H9 (cell line): ENCODE measurements around the gene MYRIP. TPM values are rescaled to one million over a fixed set of nuclear protein-coding genes. Genes with fewer than 3 reads are reported as not detected.

Experiments
- DNase-seq: peaks from one replicate; pipeline ENCODE4 v3.0.0-alpha.2; 2017
- H2AFZ ChIP-seq: one replicate; pipeline ENCODE4 v1.6.1; 2013; ENCODE audit warnings: mild to moderate bottlenecking, low read length, control low read depth, moderate library complexity
- H2AK5ac ChIP-seq: 2 replicates; pipeline ENCODE4 v1.6.1; 2013; ENCODE audit warnings: low read length, control low read depth, mixed read lengths; ENCODE audit not compliant: insufficient read length
- H2BK120ac ChIP-seq: one replicate; pipeline ENCODE4 v1.6.1; 2013; ENCODE audit warnings: low read depth, mild to moderate bottlenecking, low read length, control low read depth, inconsistent platforms; ENCODE audit not compliant: poor library complexity, severe bottlenecking
- H2BK12ac ChIP-seq: 2 replicates; pipeline ENCODE4 v1.6.1; 2013; ENCODE audit warnings: low read length, control low read depth, mixed read lengths, low read depth; ENCODE audit not compliant: insufficient read length
- H2BK15ac ChIP-seq: 2 replicates; pipeline ENCODE4 v1.6.1; 2013; ENCODE audit warnings: low read depth, low read length, control low read depth
- H2BK20ac ChIP-seq: one replicate; pipeline ENCODE4 v1.6.1; 2013; ENCODE audit warnings: low read depth, mild to moderate bottlenecking, low read length, control low read depth, inconsistent platforms; ENCODE audit not compliant: poor library complexity, severe bottlenecking
- H2BK5ac ChIP-seq: 2 replicates; pipeline ENCODE4 v1.6.1; 2013; ENCODE audit warnings: low read length, control low read depth, mixed read lengths; ENCODE audit not compliant: insufficient read length
- H3K14ac ChIP-seq: 2 replicates; pipeline ENCODE4 v1.6.1; 2013; ENCODE audit warnings: low read length, control low read depth; ENCODE audit not compliant: insufficient read depth
- H3K18ac ChIP-seq: 2 replicates; pipeline ENCODE4 v1.6.1; 2013; ENCODE audit warnings: low read depth, mild to moderate bottlenecking, mixed read lengths, low read length, control low read depth; ENCODE audit not compliant: insufficient read length
- H3K23ac ChIP-seq: 2 replicates; pipeline ENCODE4 v1.6.1; 2013; ENCODE audit warnings: low read length, control low read depth, mixed read lengths, low read depth; ENCODE audit not compliant: insufficient read length
- H3K23me2 ChIP-seq: 2 replicates; pipeline ENCODE4 v1.6.1; 2013; ENCODE audit warnings: low read depth, mild to moderate bottlenecking, mixed read lengths, low read length, control low read depth; ENCODE audit not compliant: insufficient read length, poor library complexity, severe bottlenecking
- H3K27ac ChIP-seq: 2 replicates; pipeline ENCODE4 v1.5.1; 2013; ENCODE audit warnings: low read length, control low read depth, mixed read lengths, low read depth; ENCODE audit not compliant: insufficient read length
- H3K27me3 ChIP-seq: 2 replicates; pipeline ENCODE4 v1.6.1; 2013; ENCODE audit warnings: low read length, control low read depth, inconsistent platforms; ENCODE audit not compliant: insufficient read depth
- H3K4ac ChIP-seq: 2 replicates; pipeline ENCODE4 v1.6.1; 2013; ENCODE audit warnings: low read depth, mild to moderate bottlenecking, control low read depth, inconsistent platforms, low read length, moderate library complexity
- H3K4me1 ChIP-seq: 2 replicates; pipeline ENCODE4 v1.6.1; 2013; ENCODE audit warnings: low read length, control low read depth, inconsistent platforms; ENCODE audit not compliant: insufficient read depth
- H3K4me2 ChIP-seq: 2 replicates; pipeline ENCODE4 v1.6.1; 2013; ENCODE audit warnings: low read length, control low read depth, mixed read lengths; ENCODE audit not compliant: insufficient read length, insufficient read depth
- H3K56ac ChIP-seq: 2 replicates; pipeline ENCODE4 v1.6.1; 2013; ENCODE audit warnings: low read depth, mild to moderate bottlenecking, mixed read lengths, low read length, control low read depth; ENCODE audit not compliant: insufficient read length
- H3K79me1 ChIP-seq: 2 replicates; pipeline ENCODE4 v1.6.1; 2013; ENCODE audit warnings: low read depth, mild to moderate bottlenecking, moderate library complexity, low read length, control low read depth, inconsistent platforms; ENCODE audit not compliant: insufficient read depth, poor library complexity, severe bottlenecking
- H3K79me2 ChIP-seq: 2 replicates; pipeline ENCODE4 v1.6.1; 2013; ENCODE audit warnings: low read length, control low read depth, inconsistent platforms; ENCODE audit not compliant: insufficient read depth
- H3K9ac ChIP-seq: 2 replicates; pipeline ENCODE4 v1.6.1; 2013; ENCODE audit warnings: low read length, control low read depth, mixed read lengths; ENCODE audit not compliant: insufficient read length; ENCODE audit errors: extremely low read depth
- H3K9me3 ChIP-seq: one replicate; pipeline ENCODE4 v1.6.1; 2013; ENCODE audit warnings: low read depth, low read length, inconsistent platforms; ENCODE audit not compliant: control insufficient read depth
- H3T11ph ChIP-seq: one replicate; pipeline ENCODE4 v1.6.1; 2013; ENCODE audit warnings: mild to moderate bottlenecking, low read length, control low read depth, inconsistent platforms
- H4K20me1 ChIP-seq: one replicate; pipeline ENCODE4 v1.6.1; 2013; ENCODE audit not compliant: control insufficient read depth, insufficient read length, insufficient read depth
- H4K5ac ChIP-seq: 2 replicates; pipeline ENCODE4 v1.6.1; 2013; ENCODE audit warnings: low read depth, mild to moderate bottlenecking, mixed read lengths, low read length, control low read depth; ENCODE audit not compliant: insufficient read length
- H4K8ac ChIP-seq: replicated peaks from 2 replicates; pipeline ENCODE4 v1.6.1; 2013; ENCODE audit warnings: low read length, control low read depth, mixed read lengths, low read depth; ENCODE audit not compliant: insufficient read length
- H4K91ac ChIP-seq: 2 replicates; pipeline ENCODE4 v1.6.1; 2013; ENCODE audit warnings: low read depth, mild to moderate bottlenecking, moderate library complexity, mixed read lengths, low read length, control low read depth; ENCODE audit not compliant: insufficient read length
- H3K27ac Mint-ChIP-seq, 3 experiments: 2 replicates in 2 of 3; 3 replicates in 1 of 3; pipeline ENCODE4 v1.8.0; 2020 to 2021; ENCODE audit warnings: mixed read lengths in 3 of 3, mild to moderate bottlenecking in 1 of 3, moderate library complexity in 1 of 3
- H3K27me3 Mint-ChIP-seq: 2 replicates; pipeline ENCODE4 v1.8.0; 2021; ENCODE audit warnings: low read depth, mild to moderate bottlenecking, moderate library complexity, mixed read lengths
- H3K36me3 Mint-ChIP-seq, 3 experiments: 2 replicates in 2 of 3; 3 replicates in 1 of 3; pipeline ENCODE4 v1.8.0; 2020 to 2021; ENCODE audit warnings: low read depth in 3 of 3, mixed read lengths in 3 of 3; ENCODE audit not compliant: insufficient read depth in 1 of 3
- H3K4me1 Mint-ChIP-seq, 2 experiments: 2 replicates each; pipeline ENCODE4 v1.8.0; 2020; ENCODE audit warnings: mixed read lengths in 2 of 2
- H3K4me3 Mint-ChIP-seq, 2 experiments: 2 replicates in 1 of 2; 3 replicates in 1 of 2; pipeline ENCODE4 v1.8.0; 2020 to 2021; ENCODE audit warnings: mild to moderate bottlenecking in 2 of 2, mixed read lengths in 2 of 2, moderate library complexity in 1 of 2
- H3K9me3 Mint-ChIP-seq, 2 experiments: 2 replicates in 1 of 2; 3 replicates in 1 of 2; pipeline ENCODE4 v1.8.0; 2020; ENCODE audit warnings: mild to moderate bottlenecking in 2 of 2, mixed read lengths in 2 of 2, moderate library complexity in 1 of 2
- CTCF ChIP-seq: fragments of 200-600 bp; sonication (generic); conservative IDR thresholded peaks from 3 replicates; pipeline ENCODE4 v1.8.0; 2021; ENCODE audit warnings: antibody characterized with exemption, mild to moderate bottlenecking
- WGBS: extraction: QIAGEN DNeasy Blood & Tissue Kit; methylation state at CpG from one replicate; pipeline ENCODE4 v1.1.7; 2013; ENCODE audit warnings: missing lambda C conversion rate, low lambda C conversion rate, mixed read lengths; ENCODE audit not compliant: insufficient read length; ENCODE audit errors: extremely low coverage; 5-methylcytosine and 5-hydroxymethylcytosine counted together
- total RNA-seq: library from RNA; stranded (reverse); gene quantifications from 2 replicates; pipeline ENCODE4 v1.2.1, GENCODE V29; 2021

Gene MYRIP
- total RNA-seq, 1 experiment from 2014 or later = 1.8 TPM

- Mint-ChIP-seq H3K4me3 (no peak overlapping the region), H3K27me3 (peaks cover 5% of the 10 kb centered on the region), H3K27ac (no peak overlapping the region), H3K36me3 (peaks cover 8 to 19% (median 18%) of the 10 kb centered on the region in 3 experiments), H3K4me1 (peaks cover 15 to 20% of the 10 kb centered on the region in 2 experiments), H3K9me3 (peaks cover 23 to 28% of the 10 kb centered on the region in 2 experiments)
- no peak overlapping the region for H3K23ac ChIP-seq
- H2AFZ ChIP-seq = no peak overlapping the region
- no peak for TF ChIP-seq CTCF
- no peak overlapping the region for H3K4me2 ChIP-seq
- H4K20me1 ChIP-seq = no peaks in the 10 kb centered on the region
- no peak overlapping the region for H3K14ac ChIP-seq
- H2BK15ac ChIP-seq = no peak overlapping the region
- H3T11ph ChIP-seq = no peak overlapping the region
- no peak overlapping the region for H3K4ac ChIP-seq
- H3K79me1 ChIP-seq = no peaks in the 10 kb centered on the region
- H3K9me3 ChIP-seq = peaks cover 7% of the 10 kb centered on the region
- no peak overlapping the region for H2BK12ac ChIP-seq
- H3K18ac ChIP-seq = no peak overlapping the region
- H4K8ac ChIP-seq = no peak overlapping the region
- H3K4me1 ChIP-seq = no peaks in the 10 kb centered on the region; the same call in 1 of the 2 replicates
- whole genome bisulfite sequencing = no CpG with 5 or more reads among the region's 1 CpG
- H3K79me2 ChIP-seq = no peaks in the 10 kb centered on the region
- H4K5ac ChIP-seq = no peak overlapping the region
- H3K27ac ChIP-seq = no peak overlapping the region
- H4K91ac ChIP-seq = no peak overlapping the region
- no peak overlapping the region for H2BK20ac ChIP-seq
- H3K56ac ChIP-seq = no peak overlapping the region
- H2BK120ac ChIP-seq = no peak overlapping the region
- no peak for DNase-seq
- H3K9ac ChIP-seq = no peak overlapping the region
- no peak overlapping the region for H2BK5ac ChIP-seq
- H2AK5ac ChIP-seq = no peak overlapping the region
- no peaks in the 10 kb centered on the region for H3K27me3 ChIP-seq
- no peaks in the 10 kb centered on the region for H3K23me2 ChIP-seq
Observed at GRCh38 chr3:40021338-40021737, 211.9 kb downstream of the MYRIP start.
